MM.1S (cell line): ENCODE results near the gene PIAS3.

ENCODE experiments used
- DNase-seq: peaks from one replicate; pipeline ENCODE4 v3.0.0-alpha.2; 2015
- H2AFZ ChIP-seq: fragments of 300-600 bp; sonication (generic); 2 replicates; pipeline ENCODE4 v1.6.0; 2016; ENCODE audit warnings: antibody characterized with exemption, low read length
- H3F3A ChIP-seq: fragments of 300-600 bp; sonication (generic); 2 replicates; pipeline ENCODE4 v1.6.1; 2016; ENCODE audit warnings: mild to moderate bottlenecking, antibody characterized with exemption, low read length, moderate library complexity, mixed read lengths; ENCODE audit not compliant: insufficient read depth
- H3K27ac ChIP-seq: fragments of 300-600 bp; sonication (generic); 2 replicates; pipeline ENCODE4 v1.5.1; 2016; ENCODE audit warnings: mild to moderate bottlenecking, low read length
- H3K27me3 ChIP-seq: fragments of 300-600 bp; sonication (generic); replicated peaks from 2 replicates; pipeline ENCODE4 v1.6.0; 2016; ENCODE audit warnings: low read length; ENCODE audit not compliant: insufficient read depth
- H3K36me3 ChIP-seq: fragments of 300-600 bp; sonication (generic); replicated peaks from 2 replicates; pipeline ENCODE4 v1.6.1; 2016; ENCODE audit warnings: mild to moderate bottlenecking, low read length, mixed read lengths; ENCODE audit not compliant: insufficient read depth
- H3K4me1 ChIP-seq: fragments of 300-600 bp; sonication (generic); 2 replicates; pipeline ENCODE4 v1.6.1; 2016; ENCODE audit warnings: low read length, mixed read lengths
- H3K4me2 ChIP-seq: fragments of 300-600 bp; sonication (generic); 2 replicates; pipeline ENCODE4 v1.6.0; 2016; ENCODE audit warnings: low read depth, low read length
- H3K4me3 ChIP-seq: fragments of 300-600 bp; sonication (generic); 2 replicates; pipeline ENCODE4 v1.5.1; 2016; ENCODE audit warnings: low read length, mixed read lengths
- H3K79me2 ChIP-seq: fragments of 300-600 bp; sonication (generic); 2 replicates; pipeline ENCODE4 v1.6.1; 2016; ENCODE audit warnings: mixed run types, low read length, mixed read lengths
- H3K9ac ChIP-seq: fragments of 300-600 bp; sonication (generic); 2 replicates; pipeline ENCODE4 v1.6.1; 2016; ENCODE audit warnings: low read length, mixed read lengths
- H3K9me2 ChIP-seq: fragments of 300-600 bp; sonication (generic); replicated peaks from 2 replicates; pipeline ENCODE4 v1.6.1; 2016; ENCODE audit warnings: mild to moderate bottlenecking, low read length, mixed read lengths; ENCODE audit not compliant: insufficient read depth
- H3K9me3 ChIP-seq: fragments of 300-600 bp; sonication (generic); replicated peaks from 2 replicates; pipeline ENCODE4 v1.6.1; 2016; ENCODE audit warnings: mild to moderate bottlenecking, low read length, mixed read lengths; ENCODE audit not compliant: insufficient read depth
- H4K20me1 ChIP-seq: fragments of 300-600 bp; sonication (generic); 2 replicates; pipeline ENCODE4 v1.6.1; 2016; ENCODE audit warnings: mild to moderate bottlenecking, low read length, moderate library complexity, mixed read lengths; ENCODE audit not compliant: insufficient read depth
- CTCF ChIP-seq: fragments of 300-600 bp; sonication (generic); IDR thresholded peaks from 2 replicates; pipeline ENCODE4 v1.5.1; 2016; ENCODE audit warnings: antibody characterized with exemption, low read length, mixed read lengths
- EZH2 ChIP-seq: fragments of 300-600 bp; sonication (generic); optimal IDR thresholded peaks from 2 replicates; pipeline ENCODE3; 2017; ENCODE audit warnings: low read depth, mild to moderate bottlenecking, antibody characterized with exemption, low read length, mixed read lengths
- EZH2phosphoT487 ChIP-seq: fragments of 300-600 bp; sonication (generic); IDR thresholded peaks from 2 replicates; pipeline ENCODE4 v1.6.1; 2018; ENCODE audit warnings: antibody characterized with exemption, low read length

Gene PIAS3

GRCh38 chr1:145855426-145855948, 3.4 kb downstream of the PIAS3 start:
- Histone ChIP-seq H3K4me2 (no peak overlapping the region), H3K4me3 (no peak overlapping the region), H3K9me2 (no peaks in the 10 kb centered on the region), H3K79me2 (peaks cover 14% of the 10 kb centered on the region), H2AFZ (no peak overlapping the region), H3K9me3 (no peaks in the 10 kb centered on the region), H4K20me1 (no peaks in the 10 kb centered on the region), H3K9ac (no peak overlapping the region), H3F3A (peaks cover 9% of the 10 kb centered on the region), H3K27ac (no peak overlapping the region), H3K4me1 (peaks cover 12% of the 10 kb centered on the region), H3K36me3 (no peaks in the 10 kb centered on the region; the same call in 1 of the 2 replicates), H3K27me3 (no peaks in the 10 kb centered on the region)
- no peak for DNase-seq
- TF ChIP-seq EZH2phosphoT487 (no peak), CTCF (peak; percentile 52)

- no peaks in the 10 kb centered on the region for H3K27me3 ChIP-seq
- no peaks in the 10 kb centered on the region for H3K9me2 ChIP-seq
- H3K9me3 ChIP-seq, result no peaks in the 10 kb centered on the region
- no peak for TF ChIP-seq EZH2phosphoT487
- TF ChIP-seq CTCF, result peak; percentile 59
- H3K4me1 ChIP-seq, result peaks cover 7% of the 10 kb centered on the region
- H3K9ac ChIP-seq, result no peak overlapping the region
- no peaks in the 10 kb centered on the region for H3K79me2 ChIP-seq
- H4K20me1 ChIP-seq, result no peaks in the 10 kb centered on the region
- H3F3A ChIP-seq, result peaks cover 15% of the 10 kb centered on the region
- no peak overlapping the region for H3K4me3 ChIP-seq
- no peak overlapping the region for H2AFZ ChIP-seq
- DNase-seq, result no peak
- H3K4me2 ChIP-seq, result no peak overlapping the region
- no peaks in the 10 kb centered on the region; the same call in 1 of the 2 replicates for H3K36me3 ChIP-seq
- no peak overlapping the region for H3K27ac ChIP-seq
These were observed 9.3 kb downstream of the PIAS3 start for GRCh38 chr1:145849356-145850160.

GRCh38 chr1:145847827-145848226, 11.1 kb downstream of the PIAS3 start:
- no peaks in the 10 kb centered on the region for H3K79me2 ChIP-seq
- no peaks in the 10 kb centered on the region for H3K9me3 ChIP-seq
- DNase-seq, result no peak
- peaks cover 14% of the 10 kb centered on the region for H3K4me1 ChIP-seq
- peaks cover 27% of the 10 kb centered on the region for H3F3A ChIP-seq
- H3K9ac ChIP-seq, result no peak overlapping the region
- no peak overlapping the region for H3K4me2 ChIP-seq
- H3K27me3 ChIP-seq, result no peaks in the 10 kb centered on the region
- no peak overlapping the region for H3K4me3 ChIP-seq
- no peak overlapping the region for H2AFZ ChIP-seq
- TF ChIP-seq EZH2 (no peak), EZH2phosphoT487 (no peak), CTCF (no peak)
- no peaks in the 10 kb centered on the region for H4K20me1 ChIP-seq
- H3K9me2 ChIP-seq, result no peaks in the 10 kb centered on the region
- no peak overlapping the region for H3K27ac ChIP-seq
- H3K36me3 ChIP-seq, result no peaks in the 10 kb centered on the region; the same call in 1 of the 2 replicates
